DOHH2 (cell line): ENCODE data around the gene KIF5B.

Source experiments
- CTCF ChIP-seq: fragments of 200-600 bp; sonication (generic); IDR thresholded peaks from one replicate; pipeline ENCODE4 v1.5.1; 2014; ENCODE audit warnings: antibody characterized with exemption, mild to moderate bottlenecking, low read depth, low read length; ENCODE audit not compliant: poor library complexity, severe bottlenecking
- EZH2phosphoT487 ChIP-seq: fragments of 200-600 bp; sonication (generic); IDR thresholded peaks from 2 replicates; pipeline ENCODE4 v1.6.1; 2017; ENCODE audit warnings: borderline replicate concordance, mild to moderate bottlenecking, antibody characterized with exemption, low read length, moderate library complexity, mixed read lengths

DNA sequence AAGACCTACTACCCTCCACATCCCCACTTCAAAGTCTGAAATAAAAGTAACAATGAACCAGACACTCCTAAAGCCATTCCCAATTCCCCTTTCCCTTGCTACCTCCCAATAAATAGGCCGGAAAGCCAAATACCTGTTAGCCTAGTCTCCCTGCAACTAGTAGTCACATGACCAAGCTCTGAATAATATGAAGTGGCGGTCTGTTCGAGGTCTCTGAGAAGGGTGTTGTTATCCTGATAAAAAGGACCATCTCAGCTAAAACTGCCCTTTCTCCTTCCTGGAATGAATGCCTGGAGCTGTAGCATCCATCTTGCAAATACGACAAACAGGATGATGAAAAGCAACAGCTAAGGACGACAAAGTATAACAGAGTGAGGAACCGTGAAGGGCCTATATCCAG lies 6.0 kb downstream of the KIF5B start:
- no peak for TF ChIP-seq CTCF
- no peak for TF ChIP-seq EZH2phosphoT487
